Heart left ventricle (tissue), 16 donors: ENCODE data around the gene DHH. TPM values are rescaled to one million over a fixed set of nuclear protein-coding genes. Genes with fewer than 3 reads are reported as not detected.

Experiments
- ATAC-seq, 4 donors: fragments of 200-7000 bp; cut with Tn5 transposase; one replicate each; pipeline ENCODE4 v1.9.1; 2020 to 2022; ENCODE audit warnings: moderate library complexity in 4 of 4, mild to moderate bottlenecking in 3 of 4, moderate number of reproducible peaks in 1 of 4
- DNase-seq, 5 donors: peaks; one replicate each; pipeline ENCODE4 v3.0.0-alpha.2; 2020
- H3K27ac ChIP-seq, 12 donors: fragments of 200-600 bp; sonication (generic) in 4 of 12; one replicate each; pipeline versions ENCODE4 v1.5.0 to v1.8.0; 2016 to 2022; ENCODE audit warnings: mild to moderate bottlenecking in 2 of 12
- H3K27me3 ChIP-seq, 9 donors: fragments of 200-600 bp; sonication (generic) in 2 of 9; one replicate each; pipeline versions ENCODE4 v1.5.1 to v1.8.0; 2016 to 2022; ENCODE audit warnings: mild to moderate bottlenecking in 3 of 9
- H3K36me3 ChIP-seq, 9 donors: fragments of 200-600 bp; sonication (generic) in 2 of 9; one replicate each; pipeline versions ENCODE4 v1.5.0 to v1.8.0; 2018 to 2022; ENCODE audit warnings: mild to moderate bottlenecking in 2 of 9
- H3K4me1 ChIP-seq, 12 donors: fragments of 200-600 bp; sonication (generic) in 4 of 12; one replicate each; pipeline versions ENCODE4 v1.5.0 to v1.8.0; 2016 to 2022; ENCODE audit warnings: mild to moderate bottlenecking in 3 of 12
- H3K4me3 ChIP-seq, 12 donors: fragments of 200-600 bp; sonication (generic) in 4 of 12; one replicate each; pipeline versions ENCODE4 v1.5.0 to v1.8.0; 2017 to 2022; ENCODE audit warnings: mild to moderate bottlenecking in 9 of 12, moderate library complexity in 4 of 12
- H3K9me3 ChIP-seq, 12 donors: fragments of 200-600 bp; sonication (generic) in 4 of 12; one replicate each; pipeline versions ENCODE4 v1.5.0 to v1.8.0; 2016 to 2022; ENCODE audit warnings: mild to moderate bottlenecking in 1 of 12
- CTCF ChIP-seq, 12 donors: fragments of 200-600 bp; sonication (generic) in 4 of 12; IDR thresholded peaks; one replicate each; pipeline versions ENCODE4 v1.5.0 to v1.8.0; 2018 to 2022; ENCODE audit warnings: antibody characterized with exemption in 12 of 12, mild to moderate bottlenecking in 5 of 12
- POLR2A ChIP-seq, 2 donors: fragments of 450-650 bp; IDR thresholded peaks; one replicate each; pipeline ENCODE4 v1.6.1; 2017; ENCODE audit warnings: antibody characterized with exemption in 2 of 2, mild to moderate bottlenecking in 2 of 2, moderate library complexity in 2 of 2
- WGBS, 4 donors: extraction: QIAGEN DNeasy Blood & Tissue Kit in 2 of 4; methylation state at CpG; one replicate each; pipeline versions ENCODE4 v1.1.5 to v1.1.7; 2013 to 2018; 5-methylcytosine and 5-hydroxymethylcytosine counted together
- intact Hi-C, 10 donors: fragments of 100-400 bp; cut with DNase I; formaldehyde crosslinking; loops; one replicate each; pipeline versions ENCODE4 v1.11.1 to v1.14.2; 2022
- polyA plus RNA-seq, 2 donors: library from polyadenylated mRNA; stranded (reverse); fragments of 200-250 nt; gene quantifications; one replicate each; pipeline ENCODE4 v1.2.3, GENCODE V29; 2013
- total RNA-seq, 9 donors: library from RNA; depleted of rRNA in 2 of 9; stranded (reverse); fragments of >200 nt in 2 of 9; fragmentation: NEBNext Ultra II Directional in 3 of 9; extraction: Animal tissue kit (Norgen Biotek cat#: 25700) in 3 of 9; gene quantifications; one replicate each; pipeline versions ENCODE4 v1.1.0 to v1.2.4, GENCODE V29; 2016 to 2023
- donor health status: ischemic (EF 13 %, LVEDD 7.1; RV severe dilation, severe dysfunction).
- donor health status: healthy with polysubstance abuse.
- donor health status: DM: no; HTN: yes; CAD: no.
- donor health status: DM: no; HTN: no; CAD: no.
- donor health status: ischemic (EF 25% LVEDD 6.9; RV normal size, moderate dysfunction).
- donor health status: ischemic (EF 25% LVEDD 5.7; RV mildly dilated, moderate dysfunction).
- donor health status: healthy.
- donor health status: DM: yes; HTN: yes; CAD: no.
- donor health status: ischemic (EF 35%, LVEDD 5.7; RV mildly dilated, moderate dysfunction).
- donor health status: nonischemic (EF 11% LVEDD 7.7; RV severe dilation, severe dysfunction).
- donor health status: DM: yes; HTN: yes; CAD: no.
- donor health status: PGD.
- donor health status: ischemic (EF 29% LVEDD 5.4; RV normal size, mild dysfunction).
- donor health status: nonischemic (EF 23%, LVEDD 6.1; RV moderate dilation, normal function).

Gene DHH
- total and polyA plus RNA-seq, 11 donors, result 0.34 to 1.5 (median 0.76) TPM

DNA sequence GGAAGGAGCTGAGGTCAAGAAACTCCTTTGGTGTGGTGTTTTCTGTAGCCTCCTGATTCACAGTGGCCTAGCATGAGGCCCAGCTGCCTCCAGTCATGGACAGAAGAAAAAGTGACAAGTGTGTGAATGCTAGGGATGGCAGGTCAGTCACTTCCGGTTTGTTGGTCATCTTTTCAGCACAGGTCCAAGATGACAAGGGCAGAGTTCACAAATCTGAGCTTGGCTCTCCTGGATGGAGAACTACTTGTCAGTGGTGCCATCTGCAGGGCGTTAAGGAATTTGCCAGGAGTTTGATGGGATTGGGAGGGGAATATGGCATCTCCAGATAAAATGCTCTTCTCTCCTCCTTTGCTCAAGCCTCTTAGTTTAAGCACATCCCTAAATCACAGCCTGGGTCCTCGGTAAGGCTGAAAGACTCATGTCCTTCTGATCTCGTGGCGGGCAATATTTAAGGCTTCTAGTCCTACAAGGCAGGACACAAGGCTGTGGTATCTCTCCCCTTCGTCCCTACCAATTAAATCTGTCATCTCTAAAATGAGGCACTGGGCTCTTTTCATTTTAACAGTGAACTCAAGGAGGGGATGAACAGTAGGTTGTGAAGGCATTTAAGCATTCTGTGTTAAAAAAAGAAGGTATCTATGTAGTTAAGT lies 26.6 kb upstream of the DHH start:
- H3K36me3 ChIP-seq, result no peaks in the 10 kb centered on the region
- H3K27ac ChIP-seq, result no peak overlapping the region
- WGBS, 4 donors, result 16 to 28% (median 23%) methylated on average over 6 of the region's 6 CpGs
- TF ChIP-seq CTCF (IDR thresholded peaks at IDR 0.05), result peak; percentile 46 to 70 (median 63)
- no peak for TF ChIP-seq POLR2A (IDR thresholded peaks at IDR 0.05)
- no peaks in the 10 kb centered on the region for H3K27me3 ChIP-seq
- ATAC-seq, result peak in 3 of 4 donors; percentile 77 to 83 (median 78)
- peak in 4 of 5 donors; percentile 27 to 54 (median 42) for DNase-seq
- intact Hi-C loops, result loop anchor here (1.0 to 10.0 kb wide), 6 partner anchors 32 to 57 kb away; partner anchors contain the start of genes KMT2D (in 7 of the 10) and RHEBL1 (in 7 of the 10)
- no peaks in the 10 kb centered on the region for H3K4me1 ChIP-seq
- no peaks in the 10 kb centered on the region for H3K9me3 ChIP-seq
- H3K4me3 ChIP-seq, result no peak overlapping the region

- peaks cover 0 to 10% (median 5%) of the 10 kb centered on the region in 9 donors for H3K36me3 ChIP-seq
- H3K27me3 ChIP-seq, result no peaks in the 10 kb centered on the region
- H3K4me1 ChIP-seq, result peaks cover 0 to 44% (median 37%) of the 10 kb centered on the region in 12 donors
- ATAC-seq, result no peak
- intact Hi-C loops, result loop anchor here in 1 of 10 donors (2.0 kb wide), 1 partner anchor 20 kb away; the partner anchor contains the start of gene TUBA1B
- peak overlapping the region in 10 of 12 donors; percentile 71 to 100 (median 96) for H3K4me3 ChIP-seq
- no peaks in the 10 kb centered on the region for H3K9me3 ChIP-seq
- DNase-seq, result no peak
- 55 to 67% (median 58%) methylated on average over 6 of the region's 6 CpGs for WGBS, 4 donors
- peak overlapping the region; percentile 94 to 100 (median 99) for H3K27ac ChIP-seq
- TF ChIP-seq POLR2A (IDR thresholded peaks at IDR 0.05) (no peak), CTCF (IDR thresholded peaks at IDR 0.05) (no peak)
Observed at GRCh38 chr12:49111206-49111605, 16.6 kb upstream of the DHH start.

- WGBS, 4 donors, result 0 to 1% (median 0%) methylated on average over 25 to 43 of the region's 43 CpGs
- H3K27ac ChIP-seq, result peak within 1 kb of the TSS; percentile 94 to 100 (median 99)
- TF ChIP-seq CTCF (IDR thresholded peaks at IDR 0.05) (peak in 11 of 12 donors; percentile 25 to 71 (median 49)), POLR2A (IDR thresholded peaks at IDR 0.05) (peak; percentile 60 to 91)
- intact Hi-C loops, result loop anchor here in 2 of 10 donors (1.0 to 2.0 kb wide), 2 partner anchors 20 kb away; partner anchors contain the start of gene TUBA1B (in 1 of the 2)
- DNase-seq (peak; percentile 95 to 98 (median 96)), ATAC-seq (peak; percentile 96 to 98 (median 97))
- peaks cover 0 to 15% (median 7%) of the 10 kb centered on the region in 9 donors for H3K36me3 ChIP-seq
- peak within 1 kb of the TSS; percentile 71 to 100 (median 96) for H3K4me3 ChIP-seq
- H3K9me3 ChIP-seq, result no peaks in the 10 kb centered on the region
- H3K27me3 ChIP-seq, result no peaks in the 10 kb centered on the region
- H3K4me1 ChIP-seq, result peaks cover 3 to 50% (median 43%) of the 10 kb centered on the region in 12 donors
Observed at GRCh38 chr12:49110464-49111155, 16.0 kb upstream of the DHH start, which contains the start of gene LMBR1L. Gene LMBR1L (minus strand): TSS chr12:49110847. CDS start chr12:49110555, 292 bp downstream.
